AG10803 (cell line): ENCODE measurements around the gene ART3.

Experiments
- DNase-seq: peaks from one replicate; pipeline ENCODE4 v3.0.0; 2010; ENCODE audit warnings: low read depth
- H3K4me3 ChIP-seq: 2 replicates; pipeline ENCODE4 v1.5.1; 2011; ENCODE audit warnings: mild to moderate bottlenecking, low read length, control low read depth
- CTCF ChIP-seq: conservative IDR thresholded peaks from 2 replicates; pipeline ENCODE4 v1.5.1; 2011; ENCODE audit warnings: mild to moderate bottlenecking, low read length, control low read depth, inconsistent platforms

The ART3 gene

GRCh38 chr4:76083386-76083988 is 9.0 kb downstream of the ART3 start:
- no peak for TF ChIP-seq CTCF
- no peak for DNase-seq
- H3K4me3 ChIP-seq: no peak overlapping the region

- no peak for DNase-seq
- TF ChIP-seq CTCF: no peak
- no peak overlapping the region for H3K4me3 ChIP-seq
These were observed 10.0 kb downstream of the ART3 start for GRCh38 chr4:76084542-76084941.

- peak; percentile 69 for TF ChIP-seq CTCF
- H3K4me3 ChIP-seq: no peak overlapping the region
- peak; percentile 40 for DNase-seq
These were observed 12.7 kb downstream of the ART3 start for GRCh38 chr4:76087007-76087769.

- H3K4me3 ChIP-seq: no peak overlapping the region
- TF ChIP-seq CTCF: no peak
- DNase-seq: no peak
These were observed 14.2 kb downstream of the ART3 start for GRCh38 chr4:76088719-76089118.

- H3K4me3 ChIP-seq: no peak overlapping the region
- TF ChIP-seq CTCF: no peak
- DNase-seq: peak; percentile 72
These were observed 15.8 kb downstream of the ART3 start for GRCh38 chr4:76090241-76090691.

- no peak for TF ChIP-seq CTCF
- no peak overlapping the region for H3K4me3 ChIP-seq
- DNase-seq: no peak
These were observed 16.5 kb downstream of the ART3 start for GRCh38 chr4:76091052-76091451.

- no peak for TF ChIP-seq CTCF
- H3K4me3 ChIP-seq: no peak overlapping the region
- no peak for DNase-seq
These were observed 21.1 kb downstream of the ART3 start for GRCh38 chr4:76095568-76095967.
